SU-DHL-6 (cell line): ENCODE data around the gene ELP2.

Source experiments
- CTCF ChIP-seq: fragments of 200-600 bp; sonication (generic); IDR thresholded peaks from one replicate; pipeline ENCODE4 v1.5.1; 2017; ENCODE audit warnings: antibody characterized with exemption, mild to moderate bottlenecking, low read length, moderate library complexity; ENCODE audit not compliant: insufficient read depth, poor library complexity, severe bottlenecking
- EZH2phosphoT487 ChIP-seq: fragments of 200-600 bp; sonication (generic), shearing (Covaris generic); conservative IDR thresholded peaks from 2 replicates; pipeline ENCODE4 v1.6.1; 2018; ENCODE audit warnings: mild to moderate bottlenecking, antibody characterized with exemption, low read length, moderate library complexity, mixed read lengths

- TF ChIP-seq CTCF (no peak), EZH2phosphoT487 (no peak)
These were observed 75.5 kb downstream of the ELP2 start for GRCh38 chr18:36205166-36205565.
